SK-N-SH (cell line): ENCODE results near the gene DRGX.

Experiments used
- CHD2 ChIP-seq: fragments of 150-350 bp; IDR thresholded peaks from 2 replicates; pipeline ENCODE4 v1.6.1; 2018; ENCODE audit warnings: low read length; ENCODE audit not compliant: partially characterized antibody
- EZH2phosphoT487 ChIP-seq: fragments of 200-600 bp; sonication (generic); IDR thresholded peaks from 2 replicates; pipeline ENCODE4 v1.6.1; 2017; ENCODE audit warnings: low read depth, mixed run types, mild to moderate bottlenecking, antibody characterized with exemption, moderate library complexity, borderline replicate concordance
- JUND ChIP-seq: IDR thresholded peaks from 2 replicates; pipeline ENCODE4 v1.4.0; 2012
- NFIC ChIP-seq: IDR thresholded peaks from 2 replicates; pipeline ENCODE4 v1.4.0; 2012; ENCODE audit warnings: borderline replicate concordance
- POLR2AphosphoS5 ChIP-seq: IDR thresholded peaks from 2 replicates; pipeline ENCODE4 v1.6.1; 2012; ENCODE audit warnings: low read depth, low read length
- RAD21 ChIP-seq: IDR thresholded peaks from 2 replicates; pipeline ENCODE4 v1.6.1; 2012; ENCODE audit warnings: mild to moderate bottlenecking, low read length
- REST ChIP-seq: IDR thresholded peaks from 2 replicates; pipeline ENCODE4 v1.6.1; 2012; ENCODE audit warnings: mild to moderate bottlenecking, low read depth, low read length, moderate library complexity
- SMC3 ChIP-seq: IDR thresholded peaks from 2 replicates; pipeline ENCODE4 v1.6.1; 2012; ENCODE audit warnings: low read depth, low read length, improper control_type of control experiment
- TAF1 ChIP-seq: IDR thresholded peaks from 2 replicates; pipeline ENCODE4 v1.6.1; 2012; ENCODE audit warnings: low read depth, mild to moderate bottlenecking, low read length, moderate library complexity, borderline replicate concordance
- USF1 ChIP-seq: IDR thresholded peaks from 2 replicates; pipeline ENCODE4 v1.4.0; 2012; ENCODE audit warnings: low read depth, borderline replicate concordance
- TF ChIP-seq, protein P1 (sequence below): fragments of 200-600 bp; sonication (generic); IDR thresholded peaks from 2 replicates; pipeline ENCODE4 v1.6.1; 2017; ENCODE audit warnings: antibody characterized with exemption, mild to moderate bottlenecking, moderate library complexity
- TF ChIP-seq, protein P2 (sequence below): fragments of 150-350 bp; IDR thresholded peaks from 2 replicates; pipeline ENCODE4 v1.6.1; 2017; ENCODE audit warnings: antibody characterized with exemption, low read length, low read depth, borderline replicate concordance
- TF ChIP-seq, protein P3 (sequence below): IDR thresholded peaks from 2 replicates; pipeline ENCODE4 v1.4.0; 2012; ENCODE audit warnings: low read depth
- TF ChIP-seq, protein P4 (sequence below): IDR thresholded peaks from 2 replicates; pipeline ENCODE4 v1.4.0; 2012; ENCODE audit warnings: low read depth, borderline replicate concordance

DNA sequence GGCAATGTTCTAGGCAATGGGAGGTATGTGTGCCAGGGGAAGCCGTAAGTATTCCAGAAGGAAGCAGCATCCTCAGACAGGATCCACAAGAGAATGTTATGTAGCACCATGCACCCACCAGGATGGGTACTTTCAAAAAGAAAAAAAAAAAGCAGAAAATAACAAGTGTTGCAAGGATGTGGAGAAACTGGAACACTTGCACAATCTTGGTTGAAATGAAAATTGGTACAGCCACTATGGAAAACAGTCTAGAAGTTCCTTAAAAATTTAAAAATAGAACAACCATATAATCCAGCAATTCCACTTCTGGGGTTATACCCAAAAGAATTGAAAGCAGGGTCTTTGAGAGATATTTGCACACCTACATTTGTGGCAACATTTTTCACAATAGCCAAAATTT lies 76.7 kb downstream of the DRGX start:
- TF ChIP-seq, protein P1, sequence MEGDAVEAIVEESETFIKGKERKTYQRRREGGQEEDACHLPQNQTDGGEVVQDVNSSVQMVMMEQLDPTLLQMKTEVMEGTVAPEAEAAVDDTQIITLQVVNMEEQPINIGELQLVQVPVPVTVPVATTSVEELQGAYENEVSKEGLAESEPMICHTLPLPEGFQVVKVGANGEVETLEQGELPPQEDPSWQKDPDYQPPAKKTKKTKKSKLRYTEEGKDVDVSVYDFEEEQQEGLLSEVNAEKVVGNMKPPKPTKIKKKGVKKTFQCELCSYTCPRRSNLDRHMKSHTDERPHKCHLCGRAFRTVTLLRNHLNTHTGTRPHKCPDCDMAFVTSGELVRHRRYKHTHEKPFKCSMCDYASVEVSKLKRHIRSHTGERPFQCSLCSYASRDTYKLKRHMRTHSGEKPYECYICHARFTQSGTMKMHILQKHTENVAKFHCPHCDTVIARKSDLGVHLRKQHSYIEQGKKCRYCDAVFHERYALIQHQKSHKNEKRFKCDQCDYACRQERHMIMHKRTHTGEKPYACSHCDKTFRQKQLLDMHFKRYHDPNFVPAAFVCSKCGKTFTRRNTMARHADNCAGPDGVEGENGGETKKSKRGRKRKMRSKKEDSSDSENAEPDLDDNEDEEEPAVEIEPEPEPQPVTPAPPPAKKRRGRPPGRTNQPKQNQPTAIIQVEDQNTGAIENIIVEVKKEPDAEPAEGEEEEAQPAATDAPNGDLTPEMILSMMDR: no peak
- TF ChIP-seq SMC3 (no peak), CHD2 (no peak), JUND (no peak), RAD21 (no peak), POLR2AphosphoS5 (no peak), REST (no peak), USF1 (no peak), NFIC (no peak), EZH2phosphoT487 (no peak), TAF1 (no peak)
- TF ChIP-seq, protein P2, sequence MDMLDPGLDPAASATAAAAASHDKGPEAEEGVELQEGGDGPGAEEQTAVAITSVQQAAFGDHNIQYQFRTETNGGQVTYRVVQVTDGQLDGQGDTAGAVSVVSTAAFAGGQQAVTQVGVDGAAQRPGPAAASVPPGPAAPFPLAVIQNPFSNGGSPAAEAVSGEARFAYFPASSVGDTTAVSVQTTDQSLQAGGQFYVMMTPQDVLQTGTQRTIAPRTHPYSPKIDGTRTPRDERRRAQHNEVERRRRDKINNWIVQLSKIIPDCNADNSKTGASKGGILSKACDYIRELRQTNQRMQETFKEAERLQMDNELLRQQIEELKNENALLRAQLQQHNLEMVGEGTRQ: no peak
- TF ChIP-seq, protein P3, sequence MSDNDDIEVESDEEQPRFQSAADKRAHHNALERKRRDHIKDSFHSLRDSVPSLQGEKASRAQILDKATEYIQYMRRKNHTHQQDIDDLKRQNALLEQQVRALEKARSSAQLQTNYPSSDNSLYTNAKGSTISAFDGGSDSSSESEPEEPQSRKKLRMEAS: no peak
- TF ChIP-seq, protein P4, sequence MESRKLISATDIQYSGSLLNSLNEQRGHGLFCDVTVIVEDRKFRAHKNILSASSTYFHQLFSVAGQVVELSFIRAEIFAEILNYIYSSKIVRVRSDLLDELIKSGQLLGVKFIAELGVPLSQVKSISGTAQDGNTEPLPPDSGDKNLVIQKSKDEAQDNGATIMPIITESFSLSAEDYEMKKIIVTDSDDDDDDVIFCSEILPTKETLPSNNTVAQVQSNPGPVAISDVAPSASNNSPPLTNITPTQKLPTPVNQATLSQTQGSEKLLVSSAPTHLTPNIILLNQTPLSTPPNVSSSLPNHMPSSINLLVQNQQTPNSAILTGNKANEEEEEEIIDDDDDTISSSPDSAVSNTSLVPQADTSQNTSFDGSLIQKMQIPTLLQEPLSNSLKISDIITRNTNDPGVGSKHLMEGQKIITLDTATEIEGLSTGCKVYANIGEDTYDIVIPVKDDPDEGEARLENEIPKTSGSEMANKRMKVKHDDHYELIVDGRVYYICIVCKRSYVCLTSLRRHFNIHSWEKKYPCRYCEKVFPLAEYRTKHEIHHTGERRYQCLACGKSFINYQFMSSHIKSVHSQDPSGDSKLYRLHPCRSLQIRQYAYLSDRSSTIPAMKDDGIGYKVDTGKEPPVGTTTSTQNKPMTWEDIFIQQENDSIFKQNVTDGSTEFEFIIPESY: no peak
